ENCODE measurements around the gene ANO1. TPM values are rescaled to one million over a fixed set of nuclear protein-coding genes. Genes with fewer than 3 reads are reported as not detected.

Gene ANO1
- total RNA-seq, 1 experiment from 2014 or later = 17.8 TPM

- BruUV-seq (replicated peaks) = no TSS peak
- Mint-ChIP-seq H3K27me3 (ENCODE audit: unreplicated experiment) (no peaks in the 10 kb centered on the region), H3K36me3 (ENCODE audit: insufficient read depth, unreplicated experiment) (peaks cover 3% of the 10 kb centered on the region), H3K27ac (ENCODE audit: unreplicated experiment) (no peak overlapping the region), H3K9me3 (ENCODE audit: low read depth, unreplicated experiment) (no peaks in the 10 kb centered on the region), H3K4me3 (ENCODE audit: low read depth, unreplicated experiment) (no peak overlapping the region), H3K4me1 (ENCODE audit: low read depth, unreplicated experiment) (no peaks in the 10 kb centered on the region)
- intact Hi-C loops (cut with micrococcal nuclease; ENCODE audit: unreplicated experiment) = no loop called here
- TF ChIP-seq CTCF (IDR thresholded peaks at IDR 0.05; ENCODE audit: unreplicated experiment) = no peak
- CTCF ChIA-PET = no interaction called here
- DNase-seq = no peak
Observed at GRCh38 chr11:70170596-70171210, 92.6 kb downstream of the ANO1 start.

- no peak overlapping the region for H3K27ac Mint-ChIP-seq (ENCODE audit: unreplicated experiment)
Observed at GRCh38 chr11:70173018-70173417, 94.9 kb downstream of the ANO1 start.

GRCh38 chr11:70174547-70175235 lies 96.6 kb downstream of the ANO1 start:
- no TSS peak for BruUV-seq (replicated peaks)
- no peak for TF ChIP-seq CTCF (IDR thresholded peaks at IDR 0.05; ENCODE audit: unreplicated experiment)
- intact Hi-C loops (cut with micrococcal nuclease; ENCODE audit: unreplicated experiment) = no loop called here
- H3K27ac Mint-ChIP-seq (ENCODE audit: unreplicated experiment) = no peak overlapping the region
- CTCF ChIA-PET = interaction anchor here (0.6 kb wide), 2 partner anchors 116 to 258 kb away, joined by 3 to 4 read pairs; no protein-coding TSS in a partner anchor
- H3K36me3 Mint-ChIP-seq (ENCODE audit: insufficient read depth, unreplicated experiment) = no peaks in the 10 kb centered on the region
- H3K4me3 Mint-ChIP-seq (ENCODE audit: low read depth, unreplicated experiment) = no peak overlapping the region
- no peak for DNase-seq
- H3K4me1 Mint-ChIP-seq (ENCODE audit: low read depth, unreplicated experiment) = no peaks in the 10 kb centered on the region
- no peaks in the 10 kb centered on the region for H3K27me3 Mint-ChIP-seq (ENCODE audit: unreplicated experiment)
- H3K9me3 Mint-ChIP-seq (ENCODE audit: low read depth, unreplicated experiment) = no peaks in the 10 kb centered on the region

More at GRCh38 chr11:70173018-70173417, 94.9 kb downstream of the ANO1 start:
- no peaks in the 10 kb centered on the region for H3K36me3 Mint-ChIP-seq (ENCODE audit: insufficient read depth, unreplicated experiment)
- H3K9me3 Mint-ChIP-seq (ENCODE audit: low read depth, unreplicated experiment) = no peaks in the 10 kb centered on the region
- intact Hi-C loops (cut with micrococcal nuclease; ENCODE audit: unreplicated experiment) = no loop called here
- no peak overlapping the region for H3K4me3 Mint-ChIP-seq (ENCODE audit: low read depth, unreplicated experiment)
- H3K27me3 Mint-ChIP-seq (ENCODE audit: unreplicated experiment) = no peaks in the 10 kb centered on the region
- no peak for TF ChIP-seq CTCF (IDR thresholded peaks at IDR 0.05; ENCODE audit: unreplicated experiment)
- DNase-seq = no peak
- H3K4me1 Mint-ChIP-seq (ENCODE audit: low read depth, unreplicated experiment) = no peaks in the 10 kb centered on the region
- BruUV-seq (replicated peaks) = no TSS peak
- CTCF ChIA-PET = interaction anchor here (0.6 kb wide), 1 partner anchor 1417 kb away, joined by 6 read pairs; no protein-coding TSS in a partner anchor

GRCh38 chr11:70175236-70175698 lies 97.2 kb downstream of the ANO1 start:
- no peak for TF ChIP-seq CTCF (IDR thresholded peaks at IDR 0.05; ENCODE audit: unreplicated experiment)
- Mint-ChIP-seq H3K27ac (ENCODE audit: unreplicated experiment) (no peak overlapping the region), H3K27me3 (ENCODE audit: unreplicated experiment) (no peaks in the 10 kb centered on the region), H3K4me3 (ENCODE audit: low read depth, unreplicated experiment) (no peak overlapping the region), H3K4me1 (ENCODE audit: low read depth, unreplicated experiment) (no peaks in the 10 kb centered on the region), H3K9me3 (ENCODE audit: low read depth, unreplicated experiment) (no peaks in the 10 kb centered on the region), H3K36me3 (ENCODE audit: insufficient read depth, unreplicated experiment) (no peaks in the 10 kb centered on the region)
- intact Hi-C loops (cut with micrococcal nuclease; ENCODE audit: unreplicated experiment) = no loop called here
- BruUV-seq (replicated peaks) = no TSS peak
- CTCF ChIA-PET = interaction anchor here (0.6 kb wide), 2 partner anchors 116 to 259 kb away, joined by 3 to 4 read pairs; no protein-coding TSS in a partner anchor
- DNase-seq = no peak
